GM18517 (cell line): ENCODE results near the gene AKAP17A.
"Not testable (repeated sequence)": the region's sequence is repeated elsewhere in the genome, so short reads cannot be mapped to it uniquely, and the experiment has no call there.

ENCODE experiments used
- ATAC-seq: cut with Tn5 transposase; IDR thresholded peaks from one replicate; pipeline ENCODE4 v1.9.1; 2021; ENCODE audit warnings: mild to moderate bottlenecking, moderate library complexity; ENCODE audit not compliant: unreplicated experiment

Gene AKAP17A

GRCh38 chrX:1601768-1602085 lies 10.3 kb downstream of the AKAP17A start:
- no peak for ATAC-seq

DNA sequence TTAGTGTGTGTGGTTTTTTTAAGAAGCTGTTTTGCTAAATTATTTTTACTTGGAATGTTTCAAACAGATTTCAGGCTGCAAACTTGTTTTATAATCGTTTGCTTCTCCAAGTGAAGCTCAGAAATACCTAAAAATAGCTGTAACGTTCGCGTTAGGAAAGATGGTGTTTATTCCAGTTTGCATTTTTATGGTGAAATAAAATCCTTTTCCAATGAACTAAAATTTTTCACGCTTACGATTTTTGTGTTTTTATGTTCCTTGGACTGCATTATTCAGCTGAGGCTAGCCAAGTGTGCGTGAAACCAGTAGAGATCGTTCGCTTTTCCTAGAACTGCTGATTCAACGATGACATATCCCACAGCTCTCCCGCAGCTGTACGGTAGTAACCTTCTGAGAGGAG lies 10.9 kb downstream of the AKAP17A start:
- ATAC-seq = no peak

GRCh38 chrX:1606496-1606895 lies 15.1 kb downstream of the AKAP17A start:
- no peak for ATAC-seq

DNA sequence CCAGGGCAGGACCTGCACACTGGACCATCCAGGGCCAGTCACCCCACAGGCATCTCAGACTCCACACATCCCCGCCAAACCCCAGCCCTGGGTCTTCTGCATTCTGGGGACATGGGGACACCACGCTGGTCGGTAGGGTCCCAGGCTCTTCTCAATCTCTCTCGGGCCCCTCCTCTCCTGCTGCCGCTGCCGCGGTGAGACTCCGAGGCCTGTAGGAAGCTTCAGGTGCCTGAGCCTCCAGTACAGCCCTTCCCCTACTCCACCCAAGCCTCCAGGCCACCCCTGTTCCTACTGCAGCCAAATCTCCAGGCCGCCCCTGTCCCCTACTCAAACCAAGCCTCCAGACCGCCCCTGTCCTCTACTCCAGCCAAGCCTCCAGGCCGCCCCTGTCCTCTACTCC lies 17.9 kb downstream of the AKAP17A start:
- ATAC-seq = no peak

DNA sequence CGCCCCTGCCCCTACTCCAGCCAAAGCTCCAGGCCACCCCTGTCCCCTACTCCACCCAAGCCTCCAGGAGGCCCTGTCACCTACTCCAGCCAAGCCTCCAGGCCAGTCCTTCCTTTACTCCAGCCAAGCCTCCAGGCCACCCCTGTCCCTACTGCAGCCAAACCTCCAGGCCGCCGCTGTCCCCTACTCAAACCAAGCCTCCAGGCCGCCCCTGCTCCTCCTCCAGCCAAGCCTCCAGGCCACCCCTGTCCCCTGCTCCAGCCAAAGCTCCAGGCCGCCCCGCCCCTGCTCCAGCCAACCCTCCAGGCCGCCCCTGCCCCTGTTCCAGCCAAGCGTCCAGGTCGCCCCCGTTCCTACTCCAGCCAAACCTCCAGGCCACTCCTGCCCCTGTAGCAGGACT lies 18.4 kb downstream of the AKAP17A start:
- no peak for ATAC-seq

GRCh38 chrX:1610166-1610565 lies 18.8 kb downstream of the AKAP17A start:
- ATAC-seq = no peak

- ATAC-seq = no peak
Observed at GRCh38 chrX:1610736-1611135, 19.3 kb downstream of the AKAP17A start.

DNA sequence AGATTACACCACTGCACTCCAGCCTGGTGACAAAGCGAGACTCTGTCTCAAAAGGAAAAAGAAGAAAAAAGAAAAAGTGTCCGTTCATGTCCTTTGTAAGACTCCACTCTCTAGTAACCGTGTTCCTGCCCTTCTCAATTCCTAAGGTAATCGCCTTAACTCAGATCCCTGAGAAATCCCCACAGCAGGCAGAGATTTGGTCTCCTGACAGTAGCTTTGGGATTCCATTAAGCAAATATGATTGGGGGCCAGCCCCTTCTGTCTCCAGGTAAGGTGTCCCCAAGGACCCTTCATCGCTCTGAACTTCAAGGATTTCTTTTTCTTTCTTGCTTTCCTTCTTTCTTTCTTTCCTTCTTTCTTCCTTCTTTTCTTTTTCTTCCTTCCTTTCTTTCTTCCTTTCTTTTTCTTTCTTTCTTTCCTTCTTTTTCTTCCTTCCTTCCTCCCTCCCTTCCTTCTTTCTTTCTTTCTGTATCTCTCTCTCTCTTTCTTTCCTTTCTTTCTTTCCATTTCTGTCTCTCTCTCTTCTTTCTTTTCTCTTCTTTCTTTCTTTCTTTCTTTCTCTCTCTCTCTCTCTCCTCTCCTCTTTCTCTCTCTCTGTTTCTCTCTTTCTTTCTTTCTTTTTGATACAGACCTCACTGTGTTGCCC lies 21.4 kb downstream of the AKAP17A start:
- no peak for ATAC-seq

DNA sequence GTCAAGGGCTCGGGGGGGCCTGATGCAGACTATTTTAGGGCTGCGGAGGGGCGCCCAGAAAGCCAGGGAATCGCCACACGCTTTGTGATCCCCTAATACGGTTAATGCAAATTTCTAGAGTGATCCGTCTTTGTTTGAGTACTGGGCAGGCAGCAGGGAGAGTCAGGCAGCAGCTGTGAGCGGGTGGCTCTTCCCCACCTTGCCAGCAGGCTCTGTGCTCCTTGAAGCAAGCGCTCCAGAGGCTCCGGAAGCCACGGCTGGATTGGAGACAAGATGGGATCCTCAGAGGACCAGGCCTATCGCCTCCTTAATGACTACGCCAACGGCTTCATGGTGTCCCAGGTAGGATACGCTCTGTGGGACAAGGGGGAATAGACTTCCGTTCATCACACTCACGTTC lies 23.5 kb downstream of the AKAP17A start, which contains the start of gene ASMT:
ASMT (plus strand) TSS at position 133 of the 400 bp plus-strand sequence; CDS start at position 274, 141 bp downstream.
- ATAC-seq = no peak

GRCh38 chrX:1618689-1619088 lies 27.3 kb downstream of the AKAP17A start:
- ATAC-seq = no peak

- ATAC-seq = no peak
Observed at GRCh38 chrX:1623691-1624090, 32.3 kb downstream of the AKAP17A start.

DNA sequence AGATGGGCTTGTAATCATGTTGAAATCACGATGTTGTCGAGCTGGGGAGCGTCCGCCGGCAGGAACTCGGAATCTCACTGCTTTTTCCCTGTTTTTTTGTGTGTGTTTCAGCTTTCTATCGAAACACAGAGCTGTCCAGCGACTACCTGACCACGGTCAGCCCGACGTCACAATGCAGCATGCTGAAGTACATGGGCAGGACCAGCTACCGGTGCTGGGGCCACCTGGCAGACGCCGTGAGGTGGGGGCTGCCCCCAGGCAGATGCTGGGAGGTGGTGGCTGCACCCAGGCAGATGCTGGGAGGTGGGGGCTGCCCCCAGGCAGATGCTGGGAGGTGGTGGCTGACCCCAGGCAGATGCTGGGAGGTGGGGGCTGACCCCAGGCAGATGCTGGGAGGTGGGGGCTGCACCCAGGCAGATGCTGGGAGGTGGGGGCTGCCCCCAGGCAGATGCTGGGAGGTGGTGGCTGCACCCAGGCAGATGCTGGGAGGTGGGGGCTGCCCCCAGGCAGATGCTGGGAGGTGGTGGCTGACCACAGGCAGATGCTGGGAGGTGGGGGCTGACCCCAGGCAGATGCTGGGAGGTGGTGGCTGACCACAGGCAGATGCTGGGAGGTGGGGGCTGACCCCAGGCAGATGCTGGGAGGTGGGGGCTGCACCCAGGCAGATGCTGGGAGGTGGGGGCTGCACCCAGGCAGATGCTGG lies 32.9 kb downstream of the AKAP17A start:
- ATAC-seq = not testable (repeated sequence)

GRCh38 chrX:1624861-1625215 lies 33.4 kb downstream of the AKAP17A start:
- not testable (repeated sequence) for ATAC-seq

DNA sequence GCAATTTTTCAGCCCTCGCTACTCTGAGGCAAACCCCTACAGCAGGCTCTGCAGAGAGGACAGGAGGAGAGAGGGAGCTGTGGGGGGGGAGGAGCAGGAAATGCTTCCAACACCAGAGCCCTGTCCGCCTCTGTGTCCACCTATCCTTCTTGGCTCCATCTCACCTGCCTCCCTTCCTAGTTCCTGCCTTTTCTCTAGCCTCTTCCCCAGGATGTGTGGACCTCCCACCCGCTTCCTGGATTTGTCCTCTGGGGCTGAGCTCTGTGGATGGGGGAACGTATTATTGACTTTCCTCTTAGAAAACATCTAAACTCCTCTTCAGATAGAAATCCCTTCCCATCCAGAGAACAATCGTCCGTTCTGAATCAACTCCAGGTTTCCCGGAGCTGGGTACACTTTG lies 37.8 kb downstream of the AKAP17A start:
- ATAC-seq = no peak

DNA sequence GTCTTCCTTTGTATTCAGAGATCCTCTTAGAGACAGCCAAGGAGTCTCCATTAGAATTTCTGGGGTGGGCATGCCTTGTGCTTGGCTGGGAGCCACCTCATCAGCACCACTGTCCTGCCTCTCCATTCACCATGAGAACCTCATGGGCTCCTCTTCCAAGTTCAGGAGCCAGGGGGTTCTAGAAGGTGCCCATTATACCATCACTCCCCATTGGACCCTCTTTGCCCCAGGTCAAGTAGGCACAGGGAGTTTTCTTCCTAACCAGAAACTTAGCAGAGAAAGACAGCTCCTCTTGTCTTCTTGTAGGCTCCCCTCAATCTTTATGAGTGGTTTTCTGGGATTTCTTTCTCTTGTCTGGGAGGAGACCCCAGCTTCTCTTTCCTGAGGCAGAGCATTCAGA lies 54.6 kb downstream of the AKAP17A start:
- no peak for ATAC-seq

DNA sequence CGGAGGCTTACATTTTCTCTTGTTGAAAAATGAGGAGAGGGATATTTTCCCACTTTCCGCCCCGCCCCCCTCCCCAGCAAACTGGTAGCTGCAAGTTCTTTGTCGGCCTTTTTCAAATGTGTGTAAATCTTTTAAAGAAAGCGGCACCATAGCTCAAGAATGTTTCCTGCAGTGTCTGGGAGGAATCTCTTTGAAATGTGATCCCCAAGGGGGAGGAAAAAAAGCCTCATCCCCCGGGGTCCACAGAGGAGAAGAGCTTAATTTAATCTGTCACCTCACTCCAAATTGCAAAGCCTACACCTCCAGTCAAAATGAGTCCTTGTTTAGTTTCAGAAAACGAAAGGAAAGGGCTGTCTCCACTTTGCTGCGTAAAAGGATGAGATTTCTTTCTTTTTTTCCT lies 58.2 kb downstream of the AKAP17A start:
- no peak for ATAC-seq
